Dedifferentiated amniotic fluid mesenchymal stem cell (primary cell): ENCODE data around the gene ANKRD44.
A peak's percentile ranks its signal among the peaks of the same experiment; 100 is the strongest.

ENCODE experiments used
- DNase-seq: peaks from one replicate; pipeline ENCODE4 v3.0.0-alpha.2; 2016; ENCODE audit errors: extremely low spot score

ANKRD44 gene

GRCh38 chr2:197145471-197146056 lies 165.0 kb downstream of the ANKRD44 start:
- DNase-seq: no peak

- DNase-seq: no peak
Measured at GRCh38 chr2:197144183-197144582, 166.4 kb downstream of the ANKRD44 start.

GRCh38 chr2:197141702-197142473 lies 168.7 kb downstream of the ANKRD44 start:
- DNase-seq: no peak

GRCh38 chr2:197140045-197140444 lies 170.5 kb downstream of the ANKRD44 start:
- DNase-seq: no peak

GRCh38 chr2:197138506-197138905 lies 172.1 kb downstream of the ANKRD44 start:
- no peak for DNase-seq

- no peak for DNase-seq
Measured at GRCh38 chr2:197137826-197138477, 172.6 kb downstream of the ANKRD44 start.

- peak; percentile 36 for DNase-seq
Measured at GRCh38 chr2:197137231-197137630, 173.3 kb downstream of the ANKRD44 start.

GRCh38 chr2:197136452-197136851 lies 174.1 kb downstream of the ANKRD44 start:
- DNase-seq: no peak

- no peak for DNase-seq
Measured at GRCh38 chr2:197135806-197136205, 174.8 kb downstream of the ANKRD44 start.

GRCh38 chr2:197134206-197134605 lies 176.4 kb downstream of the ANKRD44 start:
- no peak for DNase-seq

GRCh38 chr2:197131558-197131855 lies 179.1 kb downstream of the ANKRD44 start:
- no peak for DNase-seq

- no peak for DNase-seq
Measured at GRCh38 chr2:197130318-197130717, 180.3 kb downstream of the ANKRD44 start.

- no peak for DNase-seq
Measured at GRCh38 chr2:197128897-197129296, 181.7 kb downstream of the ANKRD44 start.

- no peak for DNase-seq
Measured at GRCh38 chr2:197128126-197128525, 182.5 kb downstream of the ANKRD44 start.

GRCh38 chr2:197126630-197127352 lies 183.8 kb downstream of the ANKRD44 start:
- no peak for DNase-seq

GRCh38 chr2:197124639-197125390 lies 185.8 kb downstream of the ANKRD44 start:
- DNase-seq: peak; percentile 70

- no peak for DNase-seq
Measured at GRCh38 chr2:197122821-197123220, 187.8 kb downstream of the ANKRD44 start.

- DNase-seq: no peak
Measured at GRCh38 chr2:197121756-197122385, 188.7 kb downstream of the ANKRD44 start.

GRCh38 chr2:197121255-197121654 lies 189.3 kb downstream of the ANKRD44 start:
- no peak for DNase-seq

- no peak for DNase-seq
Measured at GRCh38 chr2:197116306-197116879, 194.2 kb downstream of the ANKRD44 start.

GRCh38 chr2:197115325-197115724 lies 195.3 kb downstream of the ANKRD44 start:
- no peak for DNase-seq
